ENCODE results near the gene MYO9B.

- no peak for TF ChIP-seq CTCF (IDR thresholded peaks at IDR 0.05; ENCODE audit: insufficient read depth, low read depth, low read length)
- TF ChIP-seq EZH2 (IDR thresholded peaks at IDR 0.05; ENCODE audit: insufficient read depth, low read length) = no peak
These were observed 15.0 kb downstream of the MYO9B start for GRCh38 chr19:17090583-17090982.
